Stromal cell of bone marrow (primary cell): ENCODE data around the gene PCSK5.

Experiments
- DNase-seq: peaks from one replicate; pipeline ENCODE4 v3.0.0-alpha.2; 2012; ENCODE audit warnings: low read depth

PCSK5 gene

GRCh38 chr9:76138360-76138759 lies 247.9 kb downstream of the PCSK5 start:
- no peak for DNase-seq

DNA sequence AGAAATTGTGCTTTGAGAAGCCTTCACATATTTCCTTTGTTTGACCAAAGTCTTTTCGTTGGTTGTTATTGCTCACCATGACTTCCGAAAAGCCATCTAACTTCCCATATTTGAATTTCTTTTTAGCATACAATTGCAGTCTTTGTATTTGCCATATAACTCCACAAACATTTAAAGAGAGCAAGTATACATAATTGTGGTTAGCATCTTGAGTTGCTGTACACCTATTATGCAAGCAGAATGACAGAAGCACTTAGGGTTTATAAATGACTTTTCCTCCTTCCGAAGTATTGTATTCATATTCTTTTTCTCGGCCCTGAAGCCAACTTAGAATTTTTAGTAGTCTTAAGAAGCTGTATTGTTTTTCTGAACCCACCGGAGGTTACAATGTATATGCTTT lies 253.4 kb downstream of the PCSK5 start:
- no peak for DNase-seq

DNA sequence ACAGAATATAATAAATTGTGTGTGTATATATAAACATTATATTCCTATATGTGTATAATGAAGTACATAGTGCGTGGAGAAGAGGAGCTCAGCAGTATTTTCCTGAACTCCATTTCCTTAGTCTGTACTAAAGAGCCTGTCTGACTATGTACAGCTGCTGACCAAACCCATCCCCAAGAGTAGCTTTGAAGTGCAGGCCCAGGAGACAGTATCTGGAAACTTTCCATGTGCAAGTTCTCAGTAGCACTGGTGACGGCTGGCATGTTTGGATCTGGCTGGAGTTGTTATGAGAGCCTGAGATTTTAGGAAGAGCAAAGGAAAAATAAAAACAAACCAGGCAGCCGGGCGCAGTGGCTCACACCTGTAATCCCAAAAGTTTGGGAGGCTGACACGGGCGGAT lies 259.5 kb downstream of the PCSK5 start:
- no peak for DNase-seq

GRCh38 chr9:76151267-76151666 lies 260.8 kb downstream of the PCSK5 start:
- DNase-seq = no peak

DNA sequence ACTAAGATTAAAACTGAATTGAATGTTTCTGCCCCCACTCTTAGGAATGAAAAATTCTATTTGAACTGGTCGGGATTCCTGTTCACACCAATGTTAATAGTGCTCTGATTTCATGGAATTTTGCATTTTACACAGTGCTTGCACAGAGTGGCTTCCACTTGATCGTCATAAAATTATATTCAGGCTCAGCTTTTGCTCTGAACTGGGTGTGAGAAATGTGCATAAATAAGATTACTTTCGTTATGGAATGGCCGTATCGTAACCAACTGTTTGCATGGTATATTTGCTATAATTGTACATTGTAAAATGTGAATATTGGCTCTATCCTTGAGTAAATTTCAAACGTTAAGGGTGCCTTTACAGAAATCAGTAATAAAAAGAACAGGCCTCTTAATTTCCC lies 262.9 kb downstream of the PCSK5 start:
- DNase-seq = no peak

GRCh38 chr9:76153902-76154629 lies 263.6 kb downstream of the PCSK5 start:
- DNase-seq = no peak

DNA sequence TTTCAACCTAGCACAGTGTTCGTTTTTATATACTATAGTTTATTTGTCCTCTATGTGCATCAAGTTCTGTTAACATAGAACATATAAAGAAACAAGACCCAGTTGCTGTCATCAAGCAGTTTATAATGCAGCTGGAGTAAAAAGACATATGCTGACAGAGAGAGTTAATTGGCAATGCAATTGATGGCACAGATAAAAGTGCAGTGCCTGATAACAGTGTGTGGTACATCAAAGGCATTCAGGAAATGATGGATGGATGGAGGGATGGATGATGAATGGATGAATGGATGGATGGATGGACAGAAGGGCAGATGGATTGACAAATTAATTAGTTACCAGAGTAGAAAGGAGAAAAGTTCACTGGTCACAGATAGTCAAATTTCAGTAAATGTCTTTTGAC lies 264.9 kb downstream of the PCSK5 start:
- no peak for DNase-seq

- no peak for DNase-seq
These were observed 268.2 kb downstream of the PCSK5 start for GRCh38 chr9:76158713-76159112.

DNA sequence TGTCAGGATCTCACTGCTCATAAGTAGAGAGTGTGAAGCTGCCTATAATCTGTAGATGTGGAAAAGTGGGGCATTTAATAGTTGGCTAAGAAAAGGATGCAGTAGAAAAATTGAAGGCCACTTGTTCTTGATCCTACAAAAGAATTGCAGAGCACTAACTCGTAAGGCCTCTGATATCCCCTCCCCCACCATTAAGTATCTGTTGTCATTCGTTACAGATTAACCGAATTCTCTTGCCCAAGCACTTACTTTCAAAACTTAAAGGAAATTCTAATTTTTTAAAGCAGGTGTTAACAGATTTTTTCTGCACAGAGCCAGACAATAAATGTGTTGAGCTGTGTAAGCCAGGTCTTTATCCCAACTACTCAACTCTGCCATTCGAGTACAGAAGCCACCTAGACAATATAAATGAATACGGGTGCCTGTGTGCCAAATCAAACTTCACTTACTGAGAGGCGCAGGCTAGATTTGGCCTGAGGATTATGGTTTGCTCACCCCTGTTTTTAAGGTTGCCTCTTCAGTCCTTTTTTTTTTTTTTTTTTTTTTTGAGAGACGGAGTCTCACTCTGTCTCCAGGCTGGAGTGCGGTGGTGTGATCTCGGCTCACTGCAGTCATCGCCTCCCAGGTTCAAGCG lies 268.9 kb downstream of the PCSK5 start:
- DNase-seq = no peak

DNA sequence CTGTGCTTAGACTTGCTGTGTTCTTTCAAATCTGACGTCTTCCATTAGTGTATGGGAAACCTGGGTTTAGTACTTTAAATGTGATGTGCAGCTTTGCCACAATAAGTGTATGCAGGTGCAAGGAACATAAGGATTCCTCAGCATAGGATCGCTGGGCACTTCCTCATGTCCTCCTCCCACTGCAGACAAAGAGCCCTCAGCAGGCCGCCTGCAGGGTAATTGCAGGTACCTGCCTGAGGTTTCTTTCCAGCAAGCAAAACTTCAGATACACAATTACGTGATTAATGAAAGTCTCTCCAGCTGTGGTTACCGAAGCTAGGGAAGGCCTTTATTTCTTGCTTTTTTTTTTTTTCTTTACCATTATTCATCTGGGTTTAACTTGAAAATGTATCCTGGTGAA lies 270.6 kb downstream of the PCSK5 start:
- DNase-seq = no peak

DNA sequence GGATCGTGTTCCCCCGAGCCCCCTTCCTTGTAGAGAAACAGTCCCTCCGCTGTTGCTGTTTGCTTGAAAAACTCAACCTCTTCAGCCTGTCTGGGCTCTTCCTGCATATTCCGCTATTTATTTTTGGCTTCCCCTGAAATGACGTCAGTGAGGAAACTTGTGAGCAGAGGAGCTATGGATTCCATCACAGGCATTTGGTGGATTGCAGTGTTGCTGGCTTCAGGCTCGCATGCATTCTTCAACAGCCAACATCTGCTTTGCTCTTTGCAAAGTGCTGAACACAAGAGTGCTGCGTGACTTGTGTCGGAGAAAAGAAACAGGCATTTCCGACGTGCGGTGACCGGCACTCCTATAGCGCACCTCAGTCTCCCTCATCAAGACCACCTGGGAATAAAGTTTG lies 271.1 kb downstream of the PCSK5 start:
- peak; percentile 5 for DNase-seq

- no peak for DNase-seq
These were observed 271.7 kb downstream of the PCSK5 start for GRCh38 chr9:76162086-76162730.

DNA sequence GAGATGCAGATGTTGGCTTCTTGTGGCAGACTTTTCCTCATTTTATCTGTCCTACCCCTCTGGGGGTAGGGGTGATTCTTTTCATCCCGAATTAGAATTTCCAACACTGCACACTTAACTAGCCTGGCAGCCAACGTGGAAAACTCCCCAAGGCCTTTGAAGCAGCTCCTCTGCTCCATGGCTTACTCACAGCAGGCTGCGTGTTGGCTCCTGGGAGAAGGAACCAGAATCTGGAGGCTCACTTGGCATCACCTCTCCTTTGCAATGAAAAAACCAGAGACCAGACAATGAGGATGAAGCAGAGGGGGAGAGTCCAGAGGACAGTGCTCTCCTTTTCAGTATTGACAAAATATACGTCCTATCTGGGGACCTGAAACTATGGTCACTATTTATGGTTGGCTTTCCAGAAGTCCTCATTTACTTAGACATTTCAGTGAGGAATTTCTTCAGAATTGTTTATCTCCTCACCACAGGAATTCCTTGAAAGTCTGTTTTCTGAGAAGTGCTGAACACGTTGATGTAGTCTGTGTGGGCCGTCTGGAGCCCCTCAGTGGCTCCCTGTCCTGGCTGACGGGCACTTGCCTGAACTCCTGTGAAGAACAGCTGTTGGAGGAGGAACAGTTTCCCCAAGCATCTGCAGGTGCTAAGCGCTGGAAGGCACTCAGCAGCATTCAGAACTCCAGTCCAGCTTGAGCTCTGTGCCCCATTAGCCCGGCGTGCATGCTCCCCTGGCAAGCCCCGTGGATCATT lies 272.5 kb downstream of the PCSK5 start:
- DNase-seq = peak; percentile 9

DNA sequence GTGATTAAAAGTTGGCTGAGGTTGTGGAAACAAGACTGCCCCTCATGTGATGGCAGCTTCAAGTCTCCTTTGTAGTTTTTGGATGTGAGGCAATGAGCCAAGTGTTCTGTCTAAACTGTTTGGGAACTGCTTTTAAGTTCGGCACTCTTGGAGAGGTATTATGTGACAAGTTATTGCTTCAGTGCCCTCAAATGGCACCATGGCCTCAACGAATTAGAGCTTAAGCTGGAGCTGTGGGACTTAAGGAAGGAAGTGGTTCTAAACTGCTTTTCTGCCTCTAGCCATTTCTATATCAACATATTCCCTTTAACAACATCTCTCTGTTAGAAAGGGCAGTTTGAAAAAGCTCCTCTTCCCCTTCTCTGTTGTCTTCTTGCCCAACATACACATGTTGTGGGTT lies 276.1 kb downstream of the PCSK5 start:
- DNase-seq = no peak

DNA sequence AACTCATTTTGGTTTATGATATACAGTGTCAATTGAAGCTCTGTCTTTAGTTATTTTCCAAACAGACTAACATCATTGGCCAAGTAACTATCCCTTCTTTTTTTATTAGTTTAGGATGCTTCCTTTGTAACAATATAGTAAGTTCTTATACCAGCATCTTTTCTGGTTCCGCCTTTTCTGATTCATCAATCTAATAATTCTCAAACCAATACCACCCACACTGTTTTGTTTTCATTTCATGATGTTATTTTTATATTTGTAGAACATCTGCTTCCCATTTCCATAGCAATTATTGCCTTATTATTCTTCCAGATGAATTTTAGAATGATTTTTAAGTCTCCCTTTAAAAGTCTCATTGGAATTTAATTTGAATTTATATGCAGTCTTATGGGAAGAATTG lies 285.7 kb downstream of the PCSK5 start:
- no peak for DNase-seq

- DNase-seq = no peak
These were observed 287.5 kb downstream of the PCSK5 start for GRCh38 chr9:76177931-76178330.

- DNase-seq = no peak
These were observed 290.1 kb downstream of the PCSK5 start for GRCh38 chr9:76180541-76180940.

- no peak for DNase-seq
These were observed 290.7 kb downstream of the PCSK5 start for GRCh38 chr9:76181020-76181641.

GRCh38 chr9:76181781-76182180 lies 291.3 kb downstream of the PCSK5 start:
- DNase-seq = no peak

GRCh38 chr9:76185432-76185831 lies 295.0 kb downstream of the PCSK5 start:
- no peak for DNase-seq

GRCh38 chr9:76188286-76188685 lies 297.8 kb downstream of the PCSK5 start:
- no peak for DNase-seq

GRCh38 chr9:76188905-76189304 lies 298.4 kb downstream of the PCSK5 start:
- no peak for DNase-seq
